GM21529 (cell line): ENCODE data around the gene GPATCH2.
"Not testable (repeated sequence)": the region's sequence is repeated elsewhere in the genome, so short reads cannot be mapped to it uniquely, and the experiment has no call there.

Experiments used
- ATAC-seq: cut with Tn5 transposase; IDR thresholded peaks from one replicate; pipeline ENCODE4 v1.9.1; 2021; ENCODE audit not compliant: unreplicated experiment

GPATCH2 gene

GRCh38 chr1:217527151-217527550 is 103.7 kb downstream of the GPATCH2 start:
- no peak for ATAC-seq

DNA sequence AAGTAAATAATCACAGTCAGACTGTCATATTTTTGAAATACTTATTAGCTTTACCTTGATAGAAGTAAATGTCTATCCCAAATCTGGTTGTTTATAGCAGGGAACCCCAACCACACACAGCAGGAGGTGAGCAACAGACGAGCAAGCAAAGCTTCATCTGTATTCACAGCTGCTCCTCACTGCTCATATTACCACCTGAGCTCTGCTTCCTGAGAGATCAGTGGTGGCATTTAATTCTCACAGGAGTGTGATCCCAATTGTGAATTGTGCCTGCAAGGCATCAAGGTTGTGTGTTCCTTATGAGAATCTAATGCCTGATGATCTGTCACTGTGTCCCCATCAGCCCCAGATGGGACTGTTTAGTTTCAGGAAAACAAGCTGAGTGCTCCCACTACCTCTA is 104.3 kb downstream of the GPATCH2 start:
- no peak for ATAC-seq

- no peak for ATAC-seq
Observed at GRCh38 chr1:217525773-217526490, 105.0 kb downstream of the GPATCH2 start.

DNA sequence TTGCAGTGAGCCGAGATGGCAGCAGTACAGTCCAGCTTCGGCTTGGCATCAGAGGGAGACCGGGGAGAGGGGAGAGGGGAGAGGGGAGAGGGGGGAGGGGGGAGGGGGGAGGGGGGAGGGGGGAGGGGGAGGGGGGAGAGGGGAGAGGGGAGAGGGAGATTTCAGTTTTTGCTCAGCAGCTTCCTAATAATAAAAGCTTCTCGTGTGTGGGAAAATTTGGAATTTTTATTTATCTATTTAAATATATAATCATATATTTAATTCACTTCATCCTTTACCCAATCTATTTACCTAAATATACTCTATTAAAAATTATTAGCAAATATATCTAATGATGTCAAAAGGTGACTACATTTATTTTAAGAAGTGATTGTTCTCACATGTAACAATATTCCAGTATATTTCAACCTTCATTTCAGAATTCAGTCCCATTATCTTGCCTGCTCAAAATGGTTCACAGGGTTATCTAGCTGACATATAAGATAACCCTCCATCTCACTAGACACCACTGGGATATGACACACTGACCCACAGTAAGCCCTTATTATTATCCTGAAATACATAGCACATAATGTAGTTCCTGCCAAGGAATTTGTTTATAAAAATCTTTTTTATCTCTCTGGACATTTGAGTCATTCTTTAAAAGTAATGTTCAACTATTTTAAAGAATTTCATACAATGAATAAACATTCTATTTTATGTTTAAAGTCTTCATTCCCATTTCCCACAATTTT is 105.9 kb downstream of the GPATCH2 start:
- ATAC-seq: no peak

DNA sequence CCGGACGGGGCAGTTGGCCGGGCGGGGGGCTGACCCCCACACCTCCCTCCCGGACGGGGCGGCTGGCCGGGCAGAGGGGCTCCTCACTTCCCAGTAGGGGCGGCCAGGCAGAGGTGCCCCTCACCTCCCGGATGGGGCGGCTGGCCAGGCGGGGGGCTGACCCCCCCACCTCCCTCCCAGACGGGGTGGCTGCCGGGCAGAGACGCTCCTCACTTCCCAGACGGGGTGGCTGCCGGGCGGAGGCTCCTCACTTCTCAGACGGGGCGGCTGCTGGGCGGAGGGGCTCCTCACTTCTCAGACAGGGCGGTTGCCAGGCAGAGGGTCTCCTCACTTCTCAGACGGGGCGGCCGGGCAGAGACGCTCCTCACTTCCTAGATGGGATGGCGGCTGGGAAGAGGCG is 107.0 kb downstream of the GPATCH2 start:
- ATAC-seq: not testable (repeated sequence)

- ATAC-seq: no peak
Observed at GRCh38 chr1:217522277-217522676, 108.6 kb downstream of the GPATCH2 start.

DNA sequence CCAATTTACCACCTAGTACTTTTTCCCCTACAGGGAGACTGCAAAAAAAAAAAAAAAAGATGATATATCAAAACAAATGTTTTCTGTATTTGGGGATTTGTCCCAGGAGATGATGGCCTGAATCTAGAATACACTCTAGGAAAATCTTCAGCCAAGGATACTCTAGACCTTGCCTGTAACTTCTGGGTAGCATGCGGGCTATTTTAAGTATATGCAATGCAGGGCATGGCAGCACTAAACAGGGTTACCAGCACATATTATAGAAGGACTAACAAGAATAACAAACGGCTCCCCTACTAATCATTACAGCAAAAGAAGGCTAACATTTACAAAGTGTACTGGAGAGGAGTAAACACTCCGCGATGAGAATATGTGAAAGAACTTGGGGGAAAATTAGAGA is 109.6 kb downstream of the GPATCH2 start:
- no peak for ATAC-seq

GRCh38 chr1:217506878-217507277 is 124.0 kb downstream of the GPATCH2 start:
- no peak for ATAC-seq

GRCh38 chr1:217498209-217498608 is 132.7 kb downstream of the GPATCH2 start:
- no peak for ATAC-seq

DNA sequence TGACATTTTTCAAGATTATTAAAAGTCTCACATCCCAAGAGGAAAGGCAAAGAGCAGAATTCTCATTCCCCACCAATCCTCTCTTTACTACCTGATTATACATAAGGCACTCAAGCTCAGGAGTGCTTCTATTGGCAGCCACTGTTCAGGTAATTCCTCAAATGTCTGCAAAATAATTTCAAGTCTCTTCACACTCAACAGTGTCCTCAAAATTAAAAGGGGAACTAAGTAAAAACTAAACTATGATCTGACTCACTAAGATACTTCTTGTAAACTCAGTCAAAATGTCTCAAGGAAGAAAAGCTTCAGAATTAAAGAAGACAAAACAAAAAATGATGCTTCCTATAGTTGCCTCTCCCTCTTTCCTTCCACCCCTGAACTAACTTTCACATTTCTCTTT is 135.6 kb downstream of the GPATCH2 start:
- ATAC-seq: peak; percentile 93

GRCh38 chr1:217494767-217495166 is 136.1 kb downstream of the GPATCH2 start:
- ATAC-seq: peak; percentile 63

GRCh38 chr1:217493290-217493689 is 137.6 kb downstream of the GPATCH2 start:
- ATAC-seq: no peak

DNA sequence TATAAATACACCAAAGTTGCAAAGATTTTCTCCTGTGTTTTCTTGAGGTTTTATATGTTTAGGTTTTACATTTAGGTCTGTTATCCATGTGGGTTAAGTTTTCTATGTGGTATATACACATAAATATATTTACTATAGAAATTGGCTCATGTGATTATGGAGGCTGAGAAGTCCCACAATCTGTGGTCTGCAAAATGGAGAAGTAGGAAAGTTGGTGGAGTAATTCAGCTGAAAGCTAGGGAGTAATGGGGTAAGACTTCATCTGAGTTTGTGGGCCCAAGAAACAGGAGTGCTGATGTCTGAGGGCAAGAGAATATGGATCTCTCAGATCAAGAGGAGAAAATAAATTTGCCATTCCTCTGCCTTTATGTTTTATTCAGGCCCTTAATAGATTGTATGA is 146.0 kb downstream of the GPATCH2 start:
- no peak for ATAC-seq

DNA sequence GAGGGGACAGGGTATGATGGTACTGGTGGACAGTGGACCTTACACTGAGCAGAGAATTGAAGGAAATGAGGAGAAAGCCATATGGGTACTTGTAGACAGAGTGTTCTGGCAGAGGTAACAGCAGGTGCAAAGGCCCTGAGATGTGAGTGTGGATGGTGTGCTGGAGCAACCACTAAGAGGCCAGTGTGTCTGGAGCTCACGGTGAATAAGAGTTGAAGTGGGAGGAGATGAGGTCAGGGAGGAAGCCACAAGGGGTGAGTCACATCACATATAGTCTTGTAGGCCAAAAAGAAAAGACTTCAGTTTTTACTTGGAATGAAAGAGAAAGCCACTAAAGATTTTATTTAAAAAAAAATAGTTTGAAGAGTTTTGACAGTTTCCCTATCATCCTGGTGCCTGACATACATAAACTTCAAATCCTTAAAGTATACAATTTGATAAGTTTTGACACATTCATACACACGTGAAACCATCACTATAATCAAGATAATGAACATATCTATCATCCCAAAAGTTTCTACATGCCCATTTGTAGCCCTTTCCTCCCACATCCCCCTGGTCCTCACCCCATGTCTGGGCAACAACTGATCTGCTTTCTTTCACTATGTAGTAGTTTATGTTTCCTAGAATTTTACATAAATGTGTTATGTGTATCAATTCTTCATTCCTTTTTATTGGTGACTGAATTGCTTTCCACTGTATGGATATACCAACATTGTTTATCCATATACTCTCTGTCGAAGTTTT is 148.4 kb downstream of the GPATCH2 start:
- peak; percentile 98 for ATAC-seq

- ATAC-seq: no peak
Observed at GRCh38 chr1:217478450-217478849, 152.4 kb downstream of the GPATCH2 start.

- ATAC-seq: no peak
Observed at GRCh38 chr1:217472915-217473314, 158.0 kb downstream of the GPATCH2 start.

- ATAC-seq: no peak
Observed at GRCh38 chr1:217471403-217471802, 159.5 kb downstream of the GPATCH2 start.

- no peak for ATAC-seq
Observed at GRCh38 chr1:217469983-217470382, 160.9 kb downstream of the GPATCH2 start.

DNA sequence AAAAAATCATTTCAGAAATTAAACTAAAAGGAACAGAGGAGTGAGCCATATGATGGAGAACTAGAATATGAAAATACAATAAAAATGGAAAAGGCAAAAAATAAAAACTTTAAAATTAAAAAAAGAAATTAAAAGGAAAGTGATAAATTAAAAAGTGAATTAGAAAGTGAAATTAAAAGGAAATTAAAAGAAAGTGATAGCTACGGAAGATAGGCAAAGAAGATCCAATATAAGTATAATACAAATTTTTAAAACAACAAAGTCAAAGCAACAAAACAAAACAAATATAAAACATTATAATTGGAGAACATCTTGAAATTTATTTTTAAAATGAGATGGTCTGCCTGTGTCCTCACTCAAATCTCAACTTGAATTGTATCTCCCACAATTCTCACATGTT is 165.8 kb downstream of the GPATCH2 start:
- no peak for ATAC-seq

DNA sequence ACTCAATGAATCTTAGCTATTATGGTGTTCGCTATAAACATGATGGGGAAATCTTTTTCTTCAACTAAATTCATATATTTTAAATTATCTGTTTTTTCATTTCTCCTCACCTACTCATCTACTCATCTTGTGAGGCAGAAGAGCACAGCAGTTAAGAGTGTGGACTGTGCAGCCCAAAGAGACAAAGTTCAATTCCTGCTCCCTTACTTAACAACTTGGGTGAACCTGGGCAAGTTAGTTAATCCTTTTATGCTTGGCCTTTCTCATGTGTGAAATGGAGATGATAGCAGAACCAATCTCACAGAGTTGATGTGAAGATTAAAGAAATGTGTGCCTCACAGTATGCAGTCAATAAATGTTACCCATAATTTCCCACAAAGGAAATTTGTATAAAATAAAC is 168.2 kb downstream of the GPATCH2 start:
- no peak for ATAC-seq

DNA sequence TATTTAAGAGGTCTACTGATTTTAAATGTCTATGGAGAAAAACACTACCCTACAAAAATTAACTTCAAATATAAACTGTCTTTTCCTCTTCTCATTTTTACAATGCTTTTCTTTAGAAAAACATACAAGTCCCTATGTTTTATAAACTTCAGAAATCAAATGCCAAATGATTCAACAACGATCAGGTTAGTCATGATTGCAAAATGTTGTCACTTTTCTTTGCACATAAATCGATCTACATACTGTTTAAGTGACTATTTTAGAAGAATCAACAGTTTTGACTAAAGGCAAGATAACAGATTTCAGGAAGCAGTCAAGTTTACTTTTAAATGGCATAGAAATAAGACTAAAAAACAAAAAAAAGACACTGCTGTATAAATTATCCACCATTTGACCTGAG is 168.7 kb downstream of the GPATCH2 start:
- no peak for ATAC-seq

DNA sequence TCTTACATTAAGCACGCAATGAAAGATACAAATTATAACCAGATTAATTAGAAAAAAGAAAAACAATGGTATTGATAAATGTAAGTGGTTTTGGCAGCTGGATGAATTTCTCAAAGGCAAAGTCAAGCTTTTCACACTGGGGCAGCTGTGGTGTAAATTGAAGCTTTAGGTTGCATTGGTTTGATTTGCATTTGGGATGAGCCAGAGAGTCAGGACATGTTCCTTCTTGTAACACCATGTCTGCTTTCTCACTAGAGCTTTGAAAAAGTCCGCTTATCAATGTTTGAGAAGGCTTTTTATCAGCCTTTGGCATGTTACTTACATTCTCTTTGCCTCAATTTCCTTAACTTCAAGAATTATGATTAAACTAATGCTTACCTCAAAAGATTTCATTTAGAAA is 173.9 kb downstream of the GPATCH2 start:
- no peak for ATAC-seq
